Measurements from ENCODE around the gene DNAJC5.

DNA sequence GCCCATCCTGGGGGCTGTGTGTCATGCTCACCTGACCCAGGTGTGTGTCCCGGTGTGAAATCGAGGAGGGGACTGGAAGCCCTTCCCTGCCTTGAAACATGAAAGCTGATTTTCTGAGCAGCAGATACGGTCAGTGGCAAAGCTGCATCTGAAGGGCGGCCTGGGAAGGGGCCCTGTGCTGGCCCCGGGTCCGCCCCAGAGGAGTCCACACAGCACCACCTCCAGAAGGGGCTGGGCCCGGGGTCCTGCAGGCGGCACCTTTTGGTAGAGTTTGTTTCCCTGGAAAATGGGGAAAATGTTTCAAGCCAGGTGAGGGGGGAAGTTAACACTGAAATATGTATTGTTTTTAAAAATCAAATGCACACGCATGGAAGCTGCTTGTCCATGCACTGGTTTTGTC, 40.5 kb downstream of the DNAJC5 start:
- TF ChIP-seq TRIM28 (IDR thresholded peaks at IDR 0.05), result no peak
- no peak for TF ChIP-seq SRSF3 (IDR thresholded peaks at IDR 0.05; ENCODE audit: insufficient read depth, low read length)
- TF ChIP-seq, protein P1, sequence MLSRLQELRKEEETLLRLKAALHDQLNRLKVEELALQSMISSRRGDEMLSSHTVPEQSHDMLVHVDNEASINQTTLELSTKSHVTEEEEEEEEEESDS (CRISPR knock-in tag; IDR thresholded peaks at IDR 0.05), result no peak
- TF ChIP-seq TAF1 (IDR thresholded peaks at IDR 0.05; ENCODE audit: control insufficient read depth, extremely low read depth, insufficient read depth, low read length, severe bottlenecking), result no peak
- no peak for TF ChIP-seq CTCF (IDR thresholded peaks at IDR 0.05 in 2 of 3, conservative IDR thresholded peaks at IDR 0.05 in 1 of 3; ENCODE audit: insufficient read depth in 2 of 3, low read depth in 1 of 3, low read length in 3 of 3)
- TF ChIP-seq E2F5 (CRISPR knock-in tag; IDR thresholded peaks at IDR 0.05), result no peak
- TF ChIP-seq POLR2A (conservative IDR thresholded peaks at IDR 0.05), result no peak
- no peak for TF ChIP-seq ZSCAN32 (CRISPR knock-in tag; IDR thresholded peaks at IDR 0.05)
- TF ChIP-seq, protein P2, sequence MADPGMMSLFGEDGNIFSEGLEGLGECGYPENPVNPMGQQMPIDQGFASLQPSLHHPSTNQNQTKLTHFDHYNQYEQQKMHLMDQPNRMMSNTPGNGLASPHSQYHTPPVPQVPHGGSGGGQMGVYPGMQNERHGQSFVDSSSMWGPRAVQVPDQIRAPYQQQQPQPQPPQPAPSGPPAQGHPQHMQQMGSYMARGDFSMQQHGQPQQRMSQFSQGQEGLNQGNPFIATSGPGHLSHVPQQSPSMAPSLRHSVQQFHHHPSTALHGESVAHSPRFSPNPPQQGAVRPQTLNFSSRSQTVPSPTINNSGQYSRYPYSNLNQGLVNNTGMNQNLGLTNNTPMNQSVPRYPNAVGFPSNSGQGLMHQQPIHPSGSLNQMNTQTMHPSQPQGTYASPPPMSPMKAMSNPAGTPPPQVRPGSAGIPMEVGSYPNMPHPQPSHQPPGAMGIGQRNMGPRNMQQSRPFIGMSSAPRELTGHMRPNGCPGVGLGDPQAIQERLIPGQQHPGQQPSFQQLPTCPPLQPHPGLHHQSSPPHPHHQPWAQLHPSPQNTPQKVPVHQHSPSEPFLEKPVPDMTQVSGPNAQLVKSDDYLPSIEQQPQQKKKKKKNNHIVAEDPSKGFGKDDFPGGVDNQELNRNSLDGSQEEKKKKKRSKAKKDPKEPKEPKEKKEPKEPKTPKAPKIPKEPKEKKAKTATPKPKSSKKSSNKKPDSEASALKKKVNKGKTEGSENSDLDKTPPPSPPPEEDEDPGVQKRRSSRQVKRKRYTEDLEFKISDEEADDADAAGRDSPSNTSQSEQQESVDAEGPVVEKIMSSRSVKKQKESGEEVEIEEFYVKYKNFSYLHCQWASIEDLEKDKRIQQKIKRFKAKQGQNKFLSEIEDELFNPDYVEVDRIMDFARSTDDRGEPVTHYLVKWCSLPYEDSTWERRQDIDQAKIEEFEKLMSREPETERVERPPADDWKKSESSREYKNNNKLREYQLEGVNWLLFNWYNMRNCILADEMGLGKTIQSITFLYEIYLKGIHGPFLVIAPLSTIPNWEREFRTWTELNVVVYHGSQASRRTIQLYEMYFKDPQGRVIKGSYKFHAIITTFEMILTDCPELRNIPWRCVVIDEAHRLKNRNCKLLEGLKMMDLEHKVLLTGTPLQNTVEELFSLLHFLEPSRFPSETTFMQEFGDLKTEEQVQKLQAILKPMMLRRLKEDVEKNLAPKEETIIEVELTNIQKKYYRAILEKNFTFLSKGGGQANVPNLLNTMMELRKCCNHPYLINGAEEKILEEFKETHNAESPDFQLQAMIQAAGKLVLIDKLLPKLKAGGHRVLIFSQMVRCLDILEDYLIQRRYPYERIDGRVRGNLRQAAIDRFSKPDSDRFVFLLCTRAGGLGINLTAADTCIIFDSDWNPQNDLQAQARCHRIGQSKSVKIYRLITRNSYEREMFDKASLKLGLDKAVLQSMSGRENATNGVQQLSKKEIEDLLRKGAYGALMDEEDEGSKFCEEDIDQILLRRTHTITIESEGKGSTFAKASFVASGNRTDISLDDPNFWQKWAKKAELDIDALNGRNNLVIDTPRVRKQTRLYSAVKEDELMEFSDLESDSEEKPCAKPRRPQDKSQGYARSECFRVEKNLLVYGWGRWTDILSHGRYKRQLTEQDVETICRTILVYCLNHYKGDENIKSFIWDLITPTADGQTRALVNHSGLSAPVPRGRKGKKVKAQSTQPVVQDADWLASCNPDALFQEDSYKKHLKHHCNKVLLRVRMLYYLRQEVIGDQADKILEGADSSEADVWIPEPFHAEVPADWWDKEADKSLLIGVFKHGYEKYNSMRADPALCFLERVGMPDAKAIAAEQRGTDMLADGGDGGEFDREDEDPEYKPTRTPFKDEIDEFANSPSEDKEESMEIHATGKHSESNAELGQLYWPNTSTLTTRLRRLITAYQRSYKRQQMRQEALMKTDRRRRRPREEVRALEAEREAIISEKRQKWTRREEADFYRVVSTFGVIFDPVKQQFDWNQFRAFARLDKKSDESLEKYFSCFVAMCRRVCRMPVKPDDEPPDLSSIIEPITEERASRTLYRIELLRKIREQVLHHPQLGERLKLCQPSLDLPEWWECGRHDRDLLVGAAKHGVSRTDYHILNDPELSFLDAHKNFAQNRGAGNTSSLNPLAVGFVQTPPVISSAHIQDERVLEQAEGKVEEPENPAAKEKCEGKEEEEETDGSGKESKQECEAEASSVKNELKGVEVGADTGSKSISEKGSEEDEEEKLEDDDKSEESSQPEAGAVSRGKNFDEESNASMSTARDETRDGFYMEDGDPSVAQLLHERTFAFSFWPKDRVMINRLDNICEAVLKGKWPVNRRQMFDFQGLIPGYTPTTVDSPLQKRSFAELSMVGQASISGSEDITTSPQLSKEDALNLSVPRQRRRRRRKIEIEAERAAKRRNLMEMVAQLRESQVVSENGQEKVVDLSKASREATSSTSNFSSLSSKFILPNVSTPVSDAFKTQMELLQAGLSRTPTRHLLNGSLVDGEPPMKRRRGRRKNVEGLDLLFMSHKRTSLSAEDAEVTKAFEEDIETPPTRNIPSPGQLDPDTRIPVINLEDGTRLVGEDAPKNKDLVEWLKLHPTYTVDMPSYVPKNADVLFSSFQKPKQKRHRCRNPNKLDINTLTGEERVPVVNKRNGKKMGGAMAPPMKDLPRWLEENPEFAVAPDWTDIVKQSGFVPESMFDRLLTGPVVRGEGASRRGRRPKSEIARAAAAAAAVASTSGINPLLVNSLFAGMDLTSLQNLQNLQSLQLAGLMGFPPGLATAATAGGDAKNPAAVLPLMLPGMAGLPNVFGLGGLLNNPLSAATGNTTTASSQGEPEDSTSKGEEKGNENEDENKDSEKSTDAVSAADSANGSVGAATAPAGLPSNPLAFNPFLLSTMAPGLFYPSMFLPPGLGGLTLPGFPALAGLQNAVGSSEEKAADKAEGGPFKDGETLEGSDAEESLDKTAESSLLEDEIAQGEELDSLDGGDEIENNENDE (IDR thresholded peaks at IDR 0.05; ENCODE audit: low read depth, low read length), result no peak
- TF ChIP-seq PHTF2 (CRISPR knock-in tag; IDR thresholded peaks at IDR 0.05), result no peak
- TF ChIP-seq RNF2 (IDR thresholded peaks at IDR 0.05), result no peak
